ENCODE results near the gene ANGPT4. TPM values are rescaled to one million over a fixed set of nuclear protein-coding genes. Genes with fewer than 3 reads are reported as not detected.
A peak's percentile ranks its signal among the peaks of the same experiment; 100 is the strongest.

The ANGPT4 gene
- total and polyA plus RNA-seq, 2 of the 13 experiments (the other 11 are each of a cell fraction or from before 2014, with no cell fraction given), result not detected

DNA sequence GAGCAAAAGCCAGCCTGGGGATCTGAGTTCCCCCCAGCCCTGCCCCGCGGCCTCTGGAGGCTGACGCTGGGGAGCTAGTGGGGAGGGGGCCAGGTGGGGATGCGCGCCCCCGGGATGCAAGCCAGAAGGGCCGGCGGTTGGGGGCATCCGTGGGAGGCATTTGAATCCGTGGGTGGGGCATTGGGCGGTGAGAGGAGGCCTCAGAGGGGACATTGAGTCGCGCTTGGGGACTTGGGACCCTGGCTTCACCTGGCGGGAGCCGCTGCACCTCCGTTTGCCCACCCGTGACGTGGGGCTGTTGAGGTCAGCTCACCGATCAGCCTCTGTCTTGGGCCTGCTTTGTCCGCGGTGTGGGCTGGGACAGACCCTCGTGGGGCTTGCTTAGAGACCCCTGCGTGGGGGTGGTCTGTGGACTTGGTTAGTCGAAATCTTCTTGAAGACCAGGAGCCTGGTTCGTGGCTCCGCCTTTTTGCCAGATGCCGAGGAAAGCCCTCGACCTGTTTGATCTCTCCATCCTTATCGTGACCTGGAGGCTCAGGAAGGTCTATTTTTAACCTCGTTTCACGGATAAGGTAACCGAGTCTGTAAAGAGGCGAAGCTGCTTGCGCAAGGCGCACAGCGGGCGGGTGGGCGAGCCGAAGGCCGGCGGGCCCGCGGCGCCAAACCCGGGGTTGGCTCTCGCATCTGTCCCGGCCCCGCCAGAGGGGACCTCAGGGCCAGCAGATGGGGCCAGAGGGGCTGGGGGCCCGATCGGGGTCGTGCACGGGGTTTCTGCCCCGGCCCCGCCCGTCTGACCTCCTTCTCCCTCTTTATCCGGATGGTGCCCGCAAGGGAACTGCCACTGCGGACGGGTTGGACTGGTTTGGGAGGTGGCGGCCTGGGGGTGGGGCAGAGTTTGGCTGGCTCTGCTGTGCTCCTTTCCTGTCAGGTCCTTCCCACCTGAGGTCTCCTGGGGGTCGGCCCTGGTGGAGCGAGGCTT lies 74.3 kb downstream of the ANGPT4 start (continued):
- TF ChIP-seq ZNF18 (CRISPR knock-in tag; IDR thresholded peaks at IDR 0.05; ENCODE audit: insufficient replicate concordance), result no peak
- TF ChIP-seq PCBP1 (IDR thresholded peaks at IDR 0.05; ENCODE audit: borderline replicate concordance, low read depth, low read length), result peak; percentile 21; the same call in 1 of the 2 replicates
- TF ChIP-seq ZNF569 (CRISPR knock-in tag; IDR thresholded peaks at IDR 0.05; ENCODE audit: borderline replicate concordance), result no peak
- TF ChIP-seq ZNF589 (CRISPR knock-in tag; conservative IDR thresholded peaks at IDR 0.05), result no peak
- TF ChIP-seq KIAA2018 (CRISPR knock-in tag; IDR thresholded peaks at IDR 0.05; ENCODE audit: borderline replicate concordance), result no peak
- TF ChIP-seq ZNF816 (CRISPR knock-in tag; IDR thresholded peaks at IDR 0.05; ENCODE audit: borderline replicate concordance), result no peak
- no peak for TF ChIP-seq ZNF75D (CRISPR knock-in tag; IDR thresholded peaks at IDR 0.05; ENCODE audit: borderline replicate concordance)
- TF ChIP-seq, protein P1, sequence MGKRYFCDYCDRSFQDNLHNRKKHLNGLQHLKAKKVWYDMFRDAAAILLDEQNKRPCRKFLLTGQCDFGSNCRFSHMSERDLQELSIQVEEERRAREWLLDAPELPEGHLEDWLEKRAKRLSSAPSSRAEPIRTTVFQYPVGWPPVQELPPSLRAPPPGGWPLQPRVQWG (CRISPR knock-in tag; IDR thresholded peaks at IDR 0.05; ENCODE audit: borderline replicate concordance, low read depth), result no peak
- no peak for TF ChIP-seq ZBTB1 (CRISPR knock-in tag; IDR thresholded peaks at IDR 0.05; ENCODE audit: borderline replicate concordance)
- peak; percentile 16 for TF ChIP-seq ZNF687 (CRISPR knock-in tag; IDR thresholded peaks at IDR 0.05)
- 0 out of 2 replicates have a peak, but pooled peaks have one; percentile 13 for TF ChIP-seq ZNF343 (CRISPR knock-in tag; IDR thresholded peaks at IDR 0.05)
- TF ChIP-seq ZNF350 (CRISPR knock-in tag; IDR thresholded peaks at IDR 0.05; ENCODE audit: borderline replicate concordance, low read depth), result no peak
